Measurements from ENCODE around the gene NUAK2.

The NUAK2 gene

GRCh38 chr1:205346956-205347574, 25.5 kb upstream of the NUAK2 start:
- no peak for DNase-seq (ENCODE audit: low read depth in 3 of 3)

GRCh38 chr1:205345761-205346160, 24.2 kb upstream of the NUAK2 start:
- no peak for DNase-seq (ENCODE audit: low read depth in 3 of 3)

GRCh38 chr1:205344066-205344928, 22.8 kb upstream of the NUAK2 start:
- DNase-seq (ENCODE audit: low read depth in 3 of 3), result peak in 2 of 3 experiments; percentile 34 to 54

DNA sequence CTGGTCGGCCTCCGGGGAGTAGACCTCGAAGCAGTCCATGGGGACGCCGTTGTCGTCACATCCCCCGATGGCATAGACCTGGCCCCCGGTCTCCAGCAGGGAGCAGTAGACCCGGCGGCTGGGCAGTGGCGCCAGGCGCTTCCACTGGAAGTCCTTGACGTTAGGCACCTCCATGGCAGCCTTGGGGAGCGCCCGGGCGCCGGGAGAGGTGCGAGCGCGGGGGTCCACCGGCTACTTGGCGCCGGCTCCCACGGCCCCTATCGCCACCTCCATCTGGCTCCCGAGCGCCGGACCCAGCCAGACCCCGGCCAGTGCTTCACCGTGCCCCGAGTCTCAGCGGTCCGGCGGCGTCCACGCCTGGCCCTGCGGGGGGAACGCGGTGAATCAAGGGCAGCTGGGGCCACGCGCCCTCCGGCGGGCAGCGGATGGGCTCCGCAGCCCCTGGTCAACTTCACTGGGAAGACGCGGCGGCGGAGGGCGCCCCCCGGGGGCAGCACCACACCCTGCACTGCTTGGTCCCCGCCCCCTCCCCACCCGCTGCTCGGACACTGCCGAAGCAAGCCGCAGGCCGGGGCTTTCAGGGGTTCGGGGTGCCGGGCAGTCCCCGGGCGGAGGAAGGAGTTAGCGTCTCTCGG, 22.0 kb upstream of the NUAK2 start:
- DNase-seq (ENCODE audit: low read depth in 3 of 3), result no peak

GRCh38 chr1:205342986-205343385, 21.4 kb upstream of the NUAK2 start:
- DNase-seq (ENCODE audit: low read depth in 3 of 3), result no peak

- DNase-seq (ENCODE audit: low read depth in 3 of 3), result no peak
Observed at GRCh38 chr1:205340676-205341075, 19.1 kb upstream of the NUAK2 start.

GRCh38 chr1:205339717-205340116, 18.2 kb upstream of the NUAK2 start:
- DNase-seq (ENCODE audit: low read depth in 3 of 3), result no peak

DNA sequence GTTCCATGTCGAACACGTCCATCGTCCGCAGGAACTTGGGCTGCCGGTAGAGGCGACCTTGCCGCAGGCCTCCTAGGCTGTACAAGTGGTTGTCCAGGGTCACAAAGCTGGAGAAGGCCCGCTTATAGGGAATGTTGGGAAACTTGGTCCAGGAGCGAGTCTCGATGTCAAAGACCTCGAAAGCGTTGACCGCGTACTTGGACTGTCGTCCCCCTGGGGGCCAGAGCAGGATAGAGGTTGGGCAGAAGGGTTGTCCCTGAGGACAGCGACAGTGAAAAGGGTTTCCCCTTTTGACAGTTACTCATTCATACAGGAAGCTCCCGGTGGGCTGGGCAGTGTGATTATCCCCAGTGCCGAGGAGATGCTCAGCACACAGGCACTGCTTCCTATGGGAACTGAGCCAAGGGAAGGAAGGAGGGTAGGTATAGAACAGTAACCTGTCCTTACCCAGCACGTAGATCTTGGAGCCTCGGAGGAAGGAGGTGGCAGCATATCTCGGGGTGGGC, 17.7 kb upstream of the NUAK2 start:
- DNase-seq (ENCODE audit: low read depth in 3 of 3), result no peak

DNA sequence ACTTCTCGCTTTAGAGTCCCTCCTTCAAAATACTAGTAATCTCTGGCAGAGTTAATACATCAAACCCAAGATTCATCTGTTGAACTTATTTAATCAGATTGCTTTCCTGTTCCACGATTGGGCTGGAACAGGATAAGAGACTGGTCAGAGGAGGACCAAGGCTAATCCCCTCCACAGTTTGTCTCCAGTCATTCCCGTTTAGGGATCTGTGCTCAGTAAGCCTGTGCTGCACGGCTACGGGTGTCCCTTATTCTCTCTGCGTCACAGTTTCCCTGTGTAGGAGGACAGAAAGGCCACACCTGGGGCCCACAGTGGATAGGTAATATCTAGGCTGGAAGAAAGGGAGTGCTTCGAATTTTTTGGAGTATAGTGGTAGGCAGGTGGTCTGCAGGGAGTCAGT, 16.5 kb upstream of the NUAK2 start:
- no peak for DNase-seq (ENCODE audit: low read depth in 3 of 3)

DNA sequence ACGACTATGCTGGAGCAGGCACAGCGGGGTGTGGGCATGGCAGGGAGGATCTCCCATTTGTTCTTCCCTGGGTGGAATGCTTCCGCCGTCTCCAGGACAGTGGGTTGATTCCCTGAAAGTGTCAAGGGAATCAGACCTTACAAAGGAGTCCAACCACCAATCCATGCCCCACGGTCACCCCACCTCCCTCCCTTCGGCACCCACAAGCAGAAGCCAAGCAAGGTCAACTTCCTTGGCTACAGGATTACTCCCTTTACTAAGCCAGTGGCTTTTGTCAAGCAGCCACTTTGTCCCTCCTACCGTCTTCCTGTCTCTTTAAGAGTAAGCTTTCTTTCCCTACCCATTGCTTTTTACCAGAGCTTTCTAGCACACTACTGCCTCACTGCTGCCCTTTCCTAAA, 15.9 kb upstream of the NUAK2 start:
- no peak for DNase-seq (ENCODE audit: low read depth in 3 of 3)

DNA sequence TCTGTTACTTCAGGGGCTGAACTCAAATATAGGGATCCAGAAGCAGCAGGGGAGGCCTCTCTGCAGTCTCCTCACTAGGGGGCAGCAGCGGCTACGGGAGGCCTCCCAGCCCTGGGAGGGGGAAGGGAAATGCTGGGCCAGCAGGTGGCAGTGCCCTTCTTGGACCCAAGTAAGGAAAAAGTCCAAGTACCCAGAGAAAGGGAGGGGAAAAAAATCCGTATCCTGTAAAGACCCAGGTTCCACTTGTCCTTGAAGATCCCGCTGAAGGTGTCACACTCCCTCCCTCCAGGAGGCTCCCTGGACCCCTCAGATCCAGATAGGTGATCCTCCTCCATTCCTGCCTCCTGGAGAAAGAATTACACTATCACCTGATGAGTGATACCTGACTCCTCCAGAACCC, 14.1 kb upstream of the NUAK2 start:
- peak; percentile 48 to 68 (median 59) for DNase-seq (ENCODE audit: low read depth in 3 of 3)

GRCh38 chr1:205332015-205332791, 10.7 kb upstream of the NUAK2 start:
- DNase-seq (ENCODE audit: low read depth in 3 of 3), result no peak

GRCh38 chr1:205330150-205330549, 8.6 kb upstream of the NUAK2 start:
- DNase-seq (ENCODE audit: low read depth in 3 of 3), result no peak

- no peak for DNase-seq (ENCODE audit: low read depth in 3 of 3)
Observed at GRCh38 chr1:205329719-205330118, 8.2 kb upstream of the NUAK2 start.

DNA sequence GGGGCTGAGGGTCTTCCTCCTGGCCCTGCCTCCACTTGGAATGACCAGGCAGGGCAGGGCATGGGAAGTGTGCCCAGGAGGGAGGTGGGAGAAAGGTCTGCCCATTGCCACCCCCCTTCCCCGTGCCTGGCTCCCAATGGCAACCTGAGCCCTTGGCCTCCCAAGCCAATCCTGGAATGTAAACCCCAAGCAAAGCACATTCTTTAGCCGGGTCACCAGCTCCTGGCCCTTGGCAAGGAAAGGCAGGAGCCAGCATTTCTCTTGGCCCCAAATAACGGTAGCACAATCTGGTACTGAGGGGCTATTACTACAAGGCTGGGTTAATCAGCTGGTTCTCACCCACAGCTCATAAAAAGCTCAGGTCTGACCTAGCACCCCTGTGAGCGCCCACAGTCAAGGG, 6.9 kb upstream of the NUAK2 start:
- no peak for DNase-seq (ENCODE audit: low read depth in 3 of 3)

GRCh38 chr1:205326812-205327466, 5.4 kb upstream of the NUAK2 start:
- no peak for DNase-seq (ENCODE audit: low read depth in 3 of 3)

DNA sequence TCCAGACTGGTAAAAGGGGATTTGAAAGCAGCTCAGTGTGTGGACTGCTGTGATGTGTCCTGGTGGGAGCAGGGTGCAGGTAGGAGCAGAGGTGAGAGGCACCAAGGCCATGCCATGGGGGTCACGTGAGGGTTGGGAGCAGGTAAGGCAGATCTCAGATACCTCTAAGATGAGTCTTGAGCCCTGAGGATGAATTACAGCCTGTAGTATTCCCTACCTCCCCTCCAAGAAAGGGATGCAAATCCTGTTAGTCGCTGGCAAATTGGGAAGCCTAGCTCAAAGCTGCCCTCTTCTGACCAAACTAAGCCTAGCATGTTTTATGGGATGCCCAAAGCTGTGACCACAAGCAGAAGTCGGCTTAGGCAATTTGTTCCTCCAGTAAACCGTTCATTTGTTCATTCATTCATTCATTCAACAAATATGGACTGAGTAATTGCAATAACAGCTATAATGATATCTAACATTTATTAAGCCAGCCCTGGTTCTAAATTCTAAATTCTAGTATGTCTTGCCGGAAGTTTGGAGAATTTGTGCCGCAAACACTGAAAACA, 3.9 kb upstream of the NUAK2 start:
- peak in 1 of 3 experiments; percentile 22 for DNase-seq (ENCODE audit: low read depth in 3 of 3)

DNA sequence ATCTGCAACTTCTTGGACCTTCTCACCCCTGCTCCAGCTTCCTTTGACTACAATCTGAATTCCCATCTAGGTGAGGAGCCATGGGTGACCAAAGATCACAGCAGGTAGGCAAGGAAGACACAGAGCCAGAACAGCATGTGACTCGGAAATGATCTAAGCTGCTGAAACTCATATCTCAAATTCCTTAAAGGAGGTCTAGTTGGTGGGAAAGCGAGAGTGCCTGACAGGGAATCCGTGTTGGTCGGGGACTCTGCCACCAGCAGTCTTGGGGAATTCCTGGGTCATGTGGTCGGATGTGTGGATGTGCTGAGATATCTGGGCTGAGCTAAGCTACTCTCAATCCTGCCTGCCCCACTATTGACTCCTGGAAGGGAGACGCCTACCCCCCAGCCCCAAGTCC, 3.2 kb upstream of the NUAK2 start:
- no peak for DNase-seq (ENCODE audit: low read depth in 3 of 3)

DNA sequence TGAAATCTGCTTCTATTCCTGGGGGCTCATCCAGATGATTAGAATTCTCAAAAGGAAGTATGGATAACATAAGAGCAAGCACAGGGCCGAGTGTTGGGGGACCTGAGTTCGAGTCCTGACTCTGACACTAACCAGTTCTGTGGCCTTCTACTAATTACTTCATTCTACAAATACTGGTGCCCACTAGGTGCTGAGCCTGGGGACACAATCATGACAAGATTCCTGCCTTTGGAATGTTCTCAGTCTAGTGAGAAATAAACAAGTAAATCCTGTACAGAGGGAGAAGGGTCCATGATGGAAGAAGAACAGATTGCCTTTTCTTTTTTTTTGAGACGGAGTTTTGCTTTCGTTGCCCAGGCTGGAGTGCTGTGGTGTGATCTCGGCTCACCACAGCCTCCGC, 2.2 kb upstream of the NUAK2 start:
- DNase-seq (ENCODE audit: low read depth in 3 of 3), result no peak

DNA sequence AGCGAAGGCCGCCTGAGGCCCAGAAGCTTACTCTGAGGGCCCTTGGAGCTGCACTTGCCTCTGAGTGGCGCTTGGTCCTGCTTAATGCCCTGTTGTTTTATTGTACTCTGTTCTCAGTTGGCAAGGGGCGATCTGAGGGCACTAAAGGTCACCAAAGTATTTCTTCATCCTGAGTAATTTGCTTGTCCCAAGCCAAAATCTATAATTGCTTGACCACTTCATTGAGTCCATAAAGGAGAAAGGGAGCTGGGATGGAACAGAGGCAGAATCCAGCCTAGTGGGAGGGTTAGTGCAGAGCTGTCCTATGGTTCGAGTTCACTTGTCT, 376 bp upstream of the NUAK2 start:
- no peak for DNase-seq (ENCODE audit: low read depth in 3 of 3)
